ENCODE data around the gene IFIT2. TPM values are rescaled to one million over a fixed set of nuclear protein-coding genes. Genes with fewer than 3 reads are reported as not detected.
"Not testable (repeated sequence)": the region's sequence is repeated elsewhere in the genome, so short reads cannot be mapped to it uniquely, and the experiment has no call there.

Gene IFIT2
- total RNA-seq, 1 donor from 2014 or later: 47.2 TPM

DNA sequence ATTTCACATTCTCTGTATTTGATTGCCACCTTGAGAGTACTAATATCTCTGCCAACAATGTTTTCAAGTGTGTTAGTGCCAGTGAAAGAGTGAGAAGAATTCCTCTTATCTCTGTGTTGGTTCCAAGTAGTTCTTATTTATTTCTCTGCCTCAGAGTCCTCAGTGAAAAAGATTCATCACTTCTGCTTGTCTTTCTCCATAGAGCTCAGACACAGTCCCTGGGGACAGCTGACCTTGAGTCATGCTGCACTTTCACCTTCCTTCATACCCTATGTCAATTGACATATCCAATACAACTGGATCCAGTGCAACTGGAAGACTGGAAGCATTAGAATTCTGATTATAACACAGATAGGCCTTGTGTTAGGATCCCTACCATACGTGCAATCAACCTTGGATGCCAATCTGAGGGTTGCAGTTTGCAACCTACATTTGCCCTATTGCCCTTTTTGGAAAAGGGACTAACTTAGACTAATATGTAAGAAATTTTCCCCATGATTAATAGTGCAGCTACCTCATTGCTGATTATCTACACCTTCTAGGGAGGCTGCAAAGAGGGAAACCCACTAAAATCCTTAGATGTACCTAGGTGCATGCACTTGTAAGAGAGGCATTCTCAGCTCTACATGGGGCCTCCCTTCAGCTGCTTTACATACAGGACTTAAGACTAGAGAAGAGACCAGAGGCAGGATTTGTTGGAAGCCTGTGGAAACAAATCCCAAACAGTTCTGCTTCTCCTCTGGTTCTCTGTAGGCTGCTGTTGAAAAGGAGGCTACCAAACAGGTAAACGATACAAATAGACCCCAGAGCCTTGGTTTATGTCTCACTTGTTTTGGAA is 8.4 kb downstream of the IFIT2 start:
- Histone ChIP-seq H3K36me3 (peaks cover 22% of the 10 kb centered on the region), H3K4me1 (no peaks in the 10 kb centered on the region), H3K27ac (no peak overlapping the region), H3K4me3 (no peak overlapping the region), H3K9me3 (no peaks in the 10 kb centered on the region), H3K27me3 (no peaks in the 10 kb centered on the region)
- intact Hi-C loops (cut with DNase I): no loop called here
- TF ChIP-seq, protein P1, sequence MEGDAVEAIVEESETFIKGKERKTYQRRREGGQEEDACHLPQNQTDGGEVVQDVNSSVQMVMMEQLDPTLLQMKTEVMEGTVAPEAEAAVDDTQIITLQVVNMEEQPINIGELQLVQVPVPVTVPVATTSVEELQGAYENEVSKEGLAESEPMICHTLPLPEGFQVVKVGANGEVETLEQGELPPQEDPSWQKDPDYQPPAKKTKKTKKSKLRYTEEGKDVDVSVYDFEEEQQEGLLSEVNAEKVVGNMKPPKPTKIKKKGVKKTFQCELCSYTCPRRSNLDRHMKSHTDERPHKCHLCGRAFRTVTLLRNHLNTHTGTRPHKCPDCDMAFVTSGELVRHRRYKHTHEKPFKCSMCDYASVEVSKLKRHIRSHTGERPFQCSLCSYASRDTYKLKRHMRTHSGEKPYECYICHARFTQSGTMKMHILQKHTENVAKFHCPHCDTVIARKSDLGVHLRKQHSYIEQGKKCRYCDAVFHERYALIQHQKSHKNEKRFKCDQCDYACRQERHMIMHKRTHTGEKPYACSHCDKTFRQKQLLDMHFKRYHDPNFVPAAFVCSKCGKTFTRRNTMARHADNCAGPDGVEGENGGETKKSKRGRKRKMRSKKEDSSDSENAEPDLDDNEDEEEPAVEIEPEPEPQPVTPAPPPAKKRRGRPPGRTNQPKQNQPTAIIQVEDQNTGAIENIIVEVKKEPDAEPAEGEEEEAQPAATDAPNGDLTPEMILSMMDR (IDR thresholded peaks at IDR 0.05): no peak
- DNase-seq (no peak), ATAC-seq (peak; percentile 60)

DNA sequence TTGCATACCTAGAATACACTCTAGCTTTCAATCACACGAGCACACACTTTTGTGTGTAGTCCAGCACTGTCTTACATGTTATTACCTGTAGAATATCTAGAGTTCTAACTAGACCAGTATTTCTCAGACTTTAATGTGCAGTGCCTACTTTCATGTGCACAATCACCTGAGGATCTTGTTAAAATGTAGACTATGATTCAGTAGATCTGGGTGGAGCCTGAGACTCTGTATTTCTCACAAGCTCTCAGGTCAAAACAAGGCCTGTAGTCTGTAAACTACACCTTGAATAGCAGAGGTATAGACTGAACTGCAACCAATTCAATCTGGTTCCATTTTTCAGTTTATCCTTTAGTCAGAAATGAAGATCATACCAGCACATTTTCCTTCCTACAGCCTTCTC is 11.1 kb downstream of the IFIT2 start:
- H3K36me3 ChIP-seq: peaks cover 5% of the 10 kb centered on the region
- no peak for DNase-seq
- no peaks in the 10 kb centered on the region for H3K4me1 ChIP-seq
- intact Hi-C loops (cut with DNase I): no loop called here
- TF ChIP-seq, protein P1 (IDR thresholded peaks at IDR 0.05): no peak
- no peak overlapping the region for H3K27ac ChIP-seq
- no peak overlapping the region for H3K4me3 ChIP-seq
- no peak for ATAC-seq
- H3K9me3 ChIP-seq: no peaks in the 10 kb centered on the region
- no peaks in the 10 kb centered on the region for H3K27me3 ChIP-seq

DNA sequence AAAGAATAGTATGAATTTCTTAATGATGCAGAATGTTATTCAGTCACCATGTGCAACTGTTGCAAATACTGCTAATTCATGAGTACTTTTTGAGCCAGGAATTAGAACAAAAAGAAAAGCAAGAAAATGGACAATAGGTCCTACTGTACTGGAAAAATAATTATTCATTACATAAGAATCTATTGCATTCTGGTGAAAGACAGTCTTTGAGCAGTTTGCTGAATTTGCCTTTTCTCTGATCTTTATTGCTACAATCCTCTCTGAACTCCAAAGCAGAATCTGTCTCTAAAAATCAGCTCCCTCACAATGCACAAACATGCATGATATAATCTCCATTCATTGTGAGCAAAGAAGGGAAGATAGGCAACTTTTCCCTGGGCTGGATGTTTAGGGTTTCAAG is 12.8 kb downstream of the IFIT2 start:
- ATAC-seq: no peak
- H3K36me3 ChIP-seq: no peaks in the 10 kb centered on the region
- no peaks in the 10 kb centered on the region for H3K27me3 ChIP-seq
- intact Hi-C loops (cut with DNase I): no loop called here
- H3K4me1 ChIP-seq: no peaks in the 10 kb centered on the region
- TF ChIP-seq, protein P1 (IDR thresholded peaks at IDR 0.05): no peak
- H3K27ac ChIP-seq: no peak overlapping the region
- H3K9me3 ChIP-seq: no peaks in the 10 kb centered on the region
- H3K4me3 ChIP-seq: no peak overlapping the region
- no peak for DNase-seq

DNA sequence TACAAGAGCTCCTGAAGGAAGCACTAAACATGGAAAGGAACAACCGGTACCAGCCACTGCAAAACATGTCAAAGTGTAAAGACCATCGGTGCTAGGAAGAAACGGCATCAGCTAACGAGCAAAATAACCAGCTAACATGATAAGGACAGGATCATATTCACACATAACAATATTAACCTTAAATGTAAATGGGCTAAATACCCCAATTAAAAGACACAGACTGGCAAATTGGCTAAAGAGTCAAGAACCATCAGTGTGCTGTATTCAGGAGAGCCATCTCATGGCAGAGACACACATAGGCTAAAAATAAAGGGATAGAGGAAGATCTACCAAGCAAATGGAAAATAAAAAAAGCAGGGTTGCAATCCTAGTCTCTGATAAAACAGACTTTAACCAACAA is 16.2 kb downstream of the IFIT2 start:
- H3K36me3 ChIP-seq; DNase-seq; H3K4me1 ChIP-seq; intact Hi-C loops (cut with DNase I); H3K9me3 ChIP-seq; H3K4me3 ChIP-seq; H3K27me3 ChIP-seq; H3K27ac ChIP-seq; ATAC-seq: not testable (repeated sequence)

DNA sequence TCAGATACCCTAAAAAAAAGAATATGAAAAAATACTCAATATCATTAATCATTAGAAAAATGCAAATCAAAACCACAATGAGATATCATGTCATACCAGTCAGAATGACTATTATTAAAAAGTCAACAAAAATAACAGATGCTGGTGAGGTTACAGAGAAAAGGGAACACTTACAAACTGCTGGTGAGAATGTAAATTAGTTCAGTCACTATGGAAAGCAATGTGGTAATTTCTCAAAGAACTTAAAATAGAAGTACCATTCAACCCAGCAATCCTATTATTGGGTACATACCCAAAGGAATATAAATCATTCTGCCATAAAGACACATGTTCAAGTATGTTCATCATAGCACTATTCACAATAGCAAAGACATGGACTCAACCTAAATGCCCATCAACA is 23.2 kb downstream of the IFIT2 start:
- peaks cover 19% of the 10 kb centered on the region for H3K4me1 ChIP-seq
- ATAC-seq; H3K4me3 ChIP-seq; H3K36me3 ChIP-seq; H3K27ac ChIP-seq; H3K27me3 ChIP-seq; DNase-seq; intact Hi-C loops (cut with DNase I); H3K9me3 ChIP-seq: not testable (repeated sequence)

DNA sequence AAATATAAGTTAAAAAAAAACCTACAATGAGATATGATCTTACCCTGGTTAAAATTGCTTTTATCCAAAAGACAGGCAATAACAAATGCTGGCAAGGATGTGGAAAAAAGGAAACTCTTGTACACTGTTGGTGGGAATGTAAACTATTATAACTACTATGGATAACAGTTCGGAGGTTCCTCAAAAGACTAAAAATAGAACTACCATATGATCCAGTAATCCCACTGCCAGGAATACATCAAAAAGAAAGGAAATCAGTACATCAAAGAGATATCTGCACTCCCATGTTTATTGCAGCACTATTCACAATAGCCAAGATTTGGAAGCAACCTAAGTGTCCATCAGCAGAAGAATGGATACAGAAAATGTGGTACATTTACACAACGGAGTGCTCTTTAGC is 24.0 kb downstream of the IFIT2 start:
- H3K27ac ChIP-seq; H3K36me3 ChIP-seq; H3K4me3 ChIP-seq; H3K9me3 ChIP-seq; H3K27me3 ChIP-seq; intact Hi-C loops (cut with DNase I); DNase-seq; ATAC-seq: not testable (repeated sequence)
- H3K4me1 ChIP-seq: peaks cover 26% of the 10 kb centered on the region

DNA sequence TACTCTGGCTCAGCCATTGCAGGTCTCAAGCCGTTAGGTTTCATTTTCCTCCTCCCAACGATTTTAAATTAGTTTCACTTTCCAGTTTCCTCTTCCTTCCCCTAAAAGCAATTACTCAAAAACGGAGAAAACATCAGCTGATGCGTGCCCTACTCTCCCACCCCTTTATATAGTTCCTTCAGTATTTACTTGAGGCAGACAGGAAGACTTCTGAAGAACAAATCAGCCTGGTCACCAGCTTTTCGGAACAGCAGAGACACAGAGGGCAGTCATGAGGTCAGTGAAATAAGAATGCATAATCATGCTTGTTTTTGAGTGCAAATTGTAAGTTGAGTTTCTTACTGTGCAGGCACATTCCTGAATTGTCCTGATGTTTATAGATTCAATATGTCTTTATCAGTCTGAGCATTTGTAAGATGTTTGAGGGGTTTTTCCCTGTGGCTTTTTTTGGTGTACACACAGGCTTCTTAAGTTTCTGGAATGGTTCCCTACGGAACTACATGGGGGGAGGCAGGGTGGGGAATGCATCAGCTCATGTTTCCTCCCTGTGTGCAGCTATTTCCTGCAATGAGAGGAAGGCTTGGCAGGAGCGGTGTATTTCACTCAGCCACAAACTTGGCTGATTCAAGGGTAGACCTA is 26.1 kb downstream of the IFIT2 start, which contains the start of gene IFIT3:
TSS of gene IFIT3 (plus strand) at position 195 of the 639 bp plus-strand sequence. CDS start at position 272, 77 bp downstream.
- H3K9me3 ChIP-seq: no peaks in the 10 kb centered on the region
- peak; percentile 90 for ATAC-seq
- DNase-seq: no peak
- no peaks in the 10 kb centered on the region for H3K27me3 ChIP-seq
- intact Hi-C loops (cut with DNase I): no loop called here
- peaks cover 34% of the 10 kb centered on the region for H3K4me1 ChIP-seq
- H3K27ac ChIP-seq: peak within 1 kb of the TSS; percentile 87
- no peaks in the 10 kb centered on the region for H3K36me3 ChIP-seq
- peak within 1 kb of the TSS; percentile 62 for H3K4me3 ChIP-seq
- TF ChIP-seq, protein P1 (IDR thresholded peaks at IDR 0.05): no peak
